BJ (cell line): ENCODE data around the gene CTSC. TPM values are rescaled to one million over a fixed set of nuclear protein-coding genes. Genes with fewer than 3 reads are reported as not detected.

Source experiments
- CTCF ChIA-PET: fragments of 350-600 bp; formaldehyde crosslinking; extraction: SDS; loops from one replicate; lab custom pipeline; 2021; ENCODE audit warnings: antibody characterized with exemption, inconsistent platforms; lab: Yijun Ruan, JAX
- POLR2A ChIA-PET: fragments of 300-600 bp; sonication (Branson Sonifier 250); formaldehyde crosslinking; extraction: SDS; loops from one replicate; lab custom pipeline; 2021; ENCODE audit warnings: antibody characterized with exemption; lab: Charles Lee
- DNase-seq: peaks from one replicate; pipeline ENCODE4 v3.0.0-alpha.2; 2011; ENCODE audit warnings: low read depth
- H3K27me3 ChIP-seq: 2 replicates; pipeline ENCODE4 v1.6.0; 2011; ENCODE audit warnings: low read length; ENCODE audit not compliant: control insufficient read depth, insufficient read depth
- H3K36me3 ChIP-seq: 2 replicates; pipeline ENCODE4 v1.5.1; 2011; ENCODE audit warnings: low read length; ENCODE audit not compliant: control insufficient read depth, insufficient read depth
- H3K4me3 ChIP-seq: 2 replicates; pipeline ENCODE4 v1.5.1; 2011; ENCODE audit warnings: low read depth, mild to moderate bottlenecking, control low read depth, low read length
- polyA plus RNA-seq: library from polyadenylated mRNA; depleted of rRNA; stranded (reverse); fragments of >200 nt; gene quantifications from 2 replicates; pipeline ENCODE4 v1.2.3, GENCODE V29; 2011
- TF ChIP-seq, protein P1 (sequence below): IDR thresholded peaks from 2 replicates; pipeline ENCODE4 v1.5.1; 2011; ENCODE audit warnings: low read depth, mild to moderate bottlenecking, control low read depth, inconsistent platforms, low read length, moderate library complexity; ENCODE audit not compliant: insufficient read depth

Gene CTSC
- polyA plus RNA-seq, 1 experiment, result 175 TPM

GRCh38 chr11:88313441-88313840 lies 24.1 kb downstream of the CTSC start:
- POLR2A ChIA-PET, result no interaction called here
- CTCF ChIA-PET, result no interaction called here
- DNase-seq, result no peak

DNA sequence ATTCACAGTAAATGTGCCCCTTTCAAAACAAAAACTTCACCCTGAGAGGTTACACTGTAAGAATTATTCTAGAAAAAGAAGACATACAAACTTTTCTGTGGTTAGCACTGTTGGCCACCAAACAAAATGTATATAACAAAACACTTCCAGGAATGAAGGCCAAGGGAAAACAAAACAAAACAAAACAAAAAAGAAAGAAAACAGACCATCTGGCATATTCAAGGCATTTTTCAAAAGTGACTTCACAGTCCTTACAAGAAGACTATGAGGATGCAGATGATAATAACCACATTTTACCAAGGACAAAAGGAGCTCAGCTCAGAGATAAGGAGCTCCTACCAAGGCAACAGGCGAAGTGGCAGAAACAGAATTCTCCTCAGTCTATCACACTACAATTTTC lies 24.9 kb downstream of the CTSC start:
- no peaks in the 10 kb centered on the region for H3K36me3 ChIP-seq
- no peak for DNase-seq
- POLR2A ChIA-PET, result interaction anchor here (0.6 kb wide), 1 partner anchor 849 kb away, joined by 5 read pairs; no protein-coding TSS in a partner anchor
- no peak overlapping the region for H3K4me3 ChIP-seq
- CTCF ChIA-PET, result no interaction called here
- TF ChIP-seq, protein P1, sequence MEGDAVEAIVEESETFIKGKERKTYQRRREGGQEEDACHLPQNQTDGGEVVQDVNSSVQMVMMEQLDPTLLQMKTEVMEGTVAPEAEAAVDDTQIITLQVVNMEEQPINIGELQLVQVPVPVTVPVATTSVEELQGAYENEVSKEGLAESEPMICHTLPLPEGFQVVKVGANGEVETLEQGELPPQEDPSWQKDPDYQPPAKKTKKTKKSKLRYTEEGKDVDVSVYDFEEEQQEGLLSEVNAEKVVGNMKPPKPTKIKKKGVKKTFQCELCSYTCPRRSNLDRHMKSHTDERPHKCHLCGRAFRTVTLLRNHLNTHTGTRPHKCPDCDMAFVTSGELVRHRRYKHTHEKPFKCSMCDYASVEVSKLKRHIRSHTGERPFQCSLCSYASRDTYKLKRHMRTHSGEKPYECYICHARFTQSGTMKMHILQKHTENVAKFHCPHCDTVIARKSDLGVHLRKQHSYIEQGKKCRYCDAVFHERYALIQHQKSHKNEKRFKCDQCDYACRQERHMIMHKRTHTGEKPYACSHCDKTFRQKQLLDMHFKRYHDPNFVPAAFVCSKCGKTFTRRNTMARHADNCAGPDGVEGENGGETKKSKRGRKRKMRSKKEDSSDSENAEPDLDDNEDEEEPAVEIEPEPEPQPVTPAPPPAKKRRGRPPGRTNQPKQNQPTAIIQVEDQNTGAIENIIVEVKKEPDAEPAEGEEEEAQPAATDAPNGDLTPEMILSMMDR, result no peak
- H3K27me3 ChIP-seq, result no peaks in the 10 kb centered on the region

More at GRCh38 chr11:88313441-88313840, 24.1 kb downstream of the CTSC start:
- no peaks in the 10 kb centered on the region for H3K36me3 ChIP-seq
- TF ChIP-seq, protein P1, result no peak
- no peaks in the 10 kb centered on the region for H3K27me3 ChIP-seq
- H3K4me3 ChIP-seq, result no peak overlapping the region

DNA sequence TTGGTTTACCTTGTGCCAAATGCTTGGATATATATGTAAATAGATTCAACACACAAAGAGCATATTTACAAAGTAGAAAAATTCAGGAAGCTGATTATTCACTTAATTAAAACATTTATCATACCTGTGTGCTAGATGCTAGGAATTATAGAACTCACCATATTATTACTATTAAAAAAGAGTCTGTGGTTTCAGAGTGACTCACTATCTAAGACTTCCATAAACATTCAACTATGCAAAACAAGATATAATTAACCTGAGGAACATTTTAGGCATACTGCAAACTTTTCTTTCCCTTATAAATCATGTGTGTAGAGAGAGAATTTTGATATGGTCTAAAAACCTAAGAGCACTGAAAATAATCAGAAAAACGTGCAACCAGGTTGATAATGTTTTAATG lies 27.3 kb downstream of the CTSC start:
- TF ChIP-seq, protein P1, result no peak
- POLR2A ChIA-PET, result no interaction called here
- H3K27me3 ChIP-seq, result no peaks in the 10 kb centered on the region
- no peaks in the 10 kb centered on the region; the same call in 1 of the 2 replicates for H3K36me3 ChIP-seq
- CTCF ChIA-PET, result no interaction called here
- DNase-seq, result no peak
- H3K4me3 ChIP-seq, result no peak overlapping the region

- ChIA-PET CTCF (no interaction called here), POLR2A (no interaction called here)
- H3K4me3 ChIP-seq, result no peak overlapping the region
- no peaks in the 10 kb centered on the region for H3K27me3 ChIP-seq
- TF ChIP-seq, protein P1, result no peak
- no peaks in the 10 kb centered on the region; the same call in 1 of the 2 replicates for H3K36me3 ChIP-seq
- DNase-seq, result no peak
Observed at GRCh38 chr11:88308576-88308975, 29.0 kb downstream of the CTSC start.

- no peak overlapping the region for H3K4me3 ChIP-seq
- no peak for DNase-seq
- POLR2A ChIA-PET, result interaction anchor here (0.5 kb wide), 1 partner anchor 200 kb away, joined by 4 read pairs; no protein-coding TSS in a partner anchor
- H3K36me3 ChIP-seq, result no peaks in the 10 kb centered on the region; the same call in 1 of the 2 replicates
- TF ChIP-seq, protein P1, result no peak
- H3K27me3 ChIP-seq, result no peaks in the 10 kb centered on the region
- CTCF ChIA-PET, result interaction anchor here (0.8 kb wide), 1 partner anchor 11 kb away, joined by 3 read pairs; no protein-coding TSS in a partner anchor
Observed at GRCh38 chr11:88307749-88308425, 29.6 kb downstream of the CTSC start.
